Testis (tissue), 3 donors: ENCODE measurements around the gene KRTAP1-5. TPM values are rescaled to one million over a fixed set of nuclear protein-coding genes. Genes with fewer than 3 reads are reported as not detected.

Experiments
- DNase-seq: peaks from one replicate; pipeline ENCODE4 v3.0.0-alpha.2; 2019
- H3K27ac ChIP-seq, 2 donors: fragments of 200-600 bp; sonication (generic); one replicate each; pipeline ENCODE4 v1.5.1; 2019
- H3K27me3 ChIP-seq: fragments of 200-600 bp; sonication (generic); one replicate; pipeline ENCODE4 v1.5.1; 2019
- H3K36me3 ChIP-seq: fragments of 200-600 bp; sonication (generic); one replicate; pipeline ENCODE4 v1.5.1; 2017; ENCODE audit warnings: low read depth; ENCODE audit errors: missing control alignments
- H3K4me1 ChIP-seq: fragments of 200-600 bp; sonication (generic); one replicate; pipeline ENCODE4 v1.5.1; 2019
- H3K4me3 ChIP-seq, 2 donors: fragments of 200-600 bp; sonication (generic); one replicate each; pipeline ENCODE4 v1.5.1; 2017 to 2019
- H3K9me3 ChIP-seq: fragments of 200-600 bp; sonication (generic); one replicate; pipeline ENCODE4 v1.5.1; 2017
- POLR2A ChIP-seq: fragments of 450-650 bp; IDR thresholded peaks from one replicate; pipeline ENCODE4 v1.6.1; 2017; ENCODE audit warnings: antibody characterized with exemption, mild to moderate bottlenecking, moderate library complexity
- WGBS, 2 donors: methylation state at CpG; one replicate each; pipeline ENCODE4 v1.1.5; 2018; 5-methylcytosine and 5-hydroxymethylcytosine counted together
- intact Hi-C: fragments of 100-400 bp; cut with DNase I; formaldehyde crosslinking; loops from one replicate; pipeline ENCODE4 v1.15.1; 2023; ENCODE audit warnings: low total_unique reads
- polyA plus RNA-seq: library from polyadenylated mRNA; stranded (reverse); fragments of 350-450 nt; fragmentation: Illumina TruSeq; extraction: RNeasy Lipid Tissue Mini Kit (QIAGEN cat#74804); gene quantifications from one replicate; pipeline ENCODE4 v1.2.3, GENCODE V29; 2014; ENCODE audit warnings: low read depth, low replicate concordance; ENCODE audit not compliant: insufficient read depth
- total RNA-seq, 2 donors: library from RNA; depleted of rRNA; stranded (reverse); fragments of >200 nt; gene quantifications; one replicate each; pipeline ENCODE4 v1.2.3, GENCODE V29; 2016
- TF ChIP-seq, protein P1 (sequence below), 3 experiments: fragments of 450-650 bp in 2 of 3; fragments of 200-600 bp in 1 of 3; sonication (generic) in 1 of 3; IDR thresholded peaks; one replicate each; pipeline ENCODE4 v1.5.1; 2016 to 2019; ENCODE audit warnings: antibody characterized with exemption in 3 of 3, mild to moderate bottlenecking in 2 of 3, moderate library complexity in 1 of 3

KRTAP1-5 gene
- total and polyA plus RNA-seq, 3 donors from 2014 or later = not detected

DNA sequence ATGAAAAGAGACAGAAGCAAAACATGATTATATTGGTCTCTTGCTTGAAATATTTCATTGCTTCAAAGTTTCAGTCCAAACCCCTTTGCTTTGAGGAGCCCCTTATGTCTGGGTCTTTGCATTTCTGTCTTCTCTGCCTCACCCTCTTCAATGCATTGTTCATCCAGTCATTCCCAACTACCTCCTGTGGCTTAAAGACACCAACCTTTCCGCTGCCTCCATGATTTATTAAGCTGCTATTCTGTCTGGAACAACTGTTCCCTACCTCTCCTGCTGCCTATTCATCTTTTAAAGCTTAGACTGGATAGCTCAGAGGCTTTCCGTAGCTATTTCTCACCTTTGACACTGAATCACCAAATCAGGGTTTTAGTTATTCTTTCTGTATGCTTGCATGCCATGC lies 29.6 kb downstream of the KRTAP1-5 start:
- no peak overlapping the region for H3K27ac ChIP-seq
- intact Hi-C loops = no loop called here
- TF ChIP-seq POLR2A = no peak
- TF ChIP-seq, protein P1, sequence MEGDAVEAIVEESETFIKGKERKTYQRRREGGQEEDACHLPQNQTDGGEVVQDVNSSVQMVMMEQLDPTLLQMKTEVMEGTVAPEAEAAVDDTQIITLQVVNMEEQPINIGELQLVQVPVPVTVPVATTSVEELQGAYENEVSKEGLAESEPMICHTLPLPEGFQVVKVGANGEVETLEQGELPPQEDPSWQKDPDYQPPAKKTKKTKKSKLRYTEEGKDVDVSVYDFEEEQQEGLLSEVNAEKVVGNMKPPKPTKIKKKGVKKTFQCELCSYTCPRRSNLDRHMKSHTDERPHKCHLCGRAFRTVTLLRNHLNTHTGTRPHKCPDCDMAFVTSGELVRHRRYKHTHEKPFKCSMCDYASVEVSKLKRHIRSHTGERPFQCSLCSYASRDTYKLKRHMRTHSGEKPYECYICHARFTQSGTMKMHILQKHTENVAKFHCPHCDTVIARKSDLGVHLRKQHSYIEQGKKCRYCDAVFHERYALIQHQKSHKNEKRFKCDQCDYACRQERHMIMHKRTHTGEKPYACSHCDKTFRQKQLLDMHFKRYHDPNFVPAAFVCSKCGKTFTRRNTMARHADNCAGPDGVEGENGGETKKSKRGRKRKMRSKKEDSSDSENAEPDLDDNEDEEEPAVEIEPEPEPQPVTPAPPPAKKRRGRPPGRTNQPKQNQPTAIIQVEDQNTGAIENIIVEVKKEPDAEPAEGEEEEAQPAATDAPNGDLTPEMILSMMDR (IDR thresholded peaks at IDR 0.05) = no peak
- H3K4me3 ChIP-seq = no peak overlapping the region
- H3K27me3 ChIP-seq = no peaks in the 10 kb centered on the region
- H3K9me3 ChIP-seq = no peaks in the 10 kb centered on the region
- no peaks in the 10 kb centered on the region for H3K4me1 ChIP-seq
- H3K36me3 ChIP-seq = no peaks in the 10 kb centered on the region
- DNase-seq = no peak
- WGBS, 2 donors = 54 to 75% methylated on average over 2 of the region's 2 CpGs

DNA sequence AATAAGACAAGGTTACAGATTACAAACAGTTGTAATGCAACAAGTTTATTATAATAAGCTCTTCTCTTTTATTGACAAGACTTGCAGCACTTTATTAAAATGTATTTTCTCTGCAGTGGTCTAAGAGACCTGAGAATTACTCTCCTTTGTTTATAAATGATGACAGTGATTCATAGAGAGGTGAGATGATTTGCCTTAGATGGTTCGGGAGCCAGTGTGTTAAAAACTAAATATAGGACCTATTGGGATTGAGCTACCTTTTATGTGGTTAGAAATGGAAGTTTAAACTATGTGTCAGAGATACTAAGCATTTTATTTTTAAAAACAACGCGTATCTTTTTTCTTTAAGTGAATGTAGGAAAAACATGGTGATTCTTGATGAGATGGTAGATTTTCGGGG lies 30.2 kb downstream of the KRTAP1-5 start:
- DNase-seq = no peak
- no peak overlapping the region for H3K4me3 ChIP-seq
- no peak overlapping the region for H3K27ac ChIP-seq
- WGBS, 2 donors = 84% methylated on average over 4 of the region's 4 CpGs
- H3K36me3 ChIP-seq = no peaks in the 10 kb centered on the region
- H3K27me3 ChIP-seq = no peaks in the 10 kb centered on the region
- intact Hi-C loops = no loop called here
- TF ChIP-seq POLR2A = no peak
- TF ChIP-seq, protein P1 (IDR thresholded peaks at IDR 0.05) = no peak
- no peaks in the 10 kb centered on the region for H3K4me1 ChIP-seq
- no peaks in the 10 kb centered on the region for H3K9me3 ChIP-seq

DNA sequence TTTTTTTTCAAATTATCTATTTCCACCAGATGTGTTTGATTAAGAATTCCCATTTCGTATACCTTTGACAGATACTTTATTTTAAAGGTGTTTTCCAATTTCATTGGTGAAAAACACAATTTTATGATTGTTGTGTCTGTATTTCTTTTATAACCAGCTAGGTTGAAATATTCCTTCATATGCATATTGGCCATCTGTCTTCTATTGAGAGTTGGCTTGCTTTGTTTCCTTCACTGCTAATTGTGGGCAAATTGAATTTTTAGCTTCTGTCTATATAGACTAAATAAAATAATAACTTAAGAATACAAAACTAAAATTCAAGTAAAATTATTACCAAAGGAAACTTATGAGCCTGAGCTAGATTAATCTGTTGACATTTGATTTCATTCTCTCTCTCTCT lies 31.9 kb downstream of the KRTAP1-5 start:
- H3K27me3 ChIP-seq = no peaks in the 10 kb centered on the region
- no peak overlapping the region for H3K4me3 ChIP-seq
- no peaks in the 10 kb centered on the region for H3K36me3 ChIP-seq
- H3K9me3 ChIP-seq = no peaks in the 10 kb centered on the region
- no peak overlapping the region for H3K27ac ChIP-seq
- intact Hi-C loops = no loop called here
- 74 to 90% methylated on average over 1 of the region's 1 CpG for WGBS, 2 donors
- no peak for DNase-seq
- H3K4me1 ChIP-seq = no peaks in the 10 kb centered on the region
- no peak for TF ChIP-seq POLR2A
- TF ChIP-seq, protein P1 (IDR thresholded peaks at IDR 0.05) = no peak

DNA sequence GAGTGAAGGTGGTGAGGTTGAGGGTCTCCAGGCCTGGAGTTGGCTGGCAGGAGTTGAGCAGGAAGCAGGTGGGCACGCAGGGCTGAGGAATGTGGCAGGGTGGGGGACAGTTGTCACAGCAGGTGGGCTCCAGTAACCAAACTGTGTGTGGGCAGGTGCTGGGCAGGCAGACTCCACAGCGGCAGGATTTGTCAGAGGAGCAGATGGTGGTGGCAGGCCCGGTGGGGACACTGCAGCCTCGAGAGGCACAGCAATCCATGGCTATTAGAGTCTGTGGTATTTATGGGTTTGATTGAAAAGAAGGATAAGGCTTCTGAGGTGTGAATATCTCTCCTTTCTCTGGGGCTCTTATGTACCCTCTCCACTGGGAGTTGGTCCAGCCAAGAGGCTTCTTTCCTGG lies 33.2 kb downstream of the KRTAP1-5 start, which contains the start of gene KRTAP3-3:
Gene KRTAP3-3, minus strand, starts transcription at position 326 of the 400 bp plus-strand sequence. Its CDS starts 67 bp downstream, at position 259.
- H3K27ac ChIP-seq = no peak within 1 kb of the TSS
- no peak within 1 kb of the TSS for H3K4me3 ChIP-seq
- no peaks in the 10 kb centered on the region for H3K36me3 ChIP-seq
- no peaks in the 10 kb centered on the region for H3K9me3 ChIP-seq
- 58 to 69% methylated on average over 3 to 4 of the region's 4 CpGs for WGBS, 2 donors
- intact Hi-C loops = no loop called here
- H3K4me1 ChIP-seq = no peaks in the 10 kb centered on the region
- TF ChIP-seq, protein P1 (IDR thresholded peaks at IDR 0.05) = no peak
- no peak for TF ChIP-seq POLR2A
- H3K27me3 ChIP-seq = no peaks in the 10 kb centered on the region
- no peak for DNase-seq

DNA sequence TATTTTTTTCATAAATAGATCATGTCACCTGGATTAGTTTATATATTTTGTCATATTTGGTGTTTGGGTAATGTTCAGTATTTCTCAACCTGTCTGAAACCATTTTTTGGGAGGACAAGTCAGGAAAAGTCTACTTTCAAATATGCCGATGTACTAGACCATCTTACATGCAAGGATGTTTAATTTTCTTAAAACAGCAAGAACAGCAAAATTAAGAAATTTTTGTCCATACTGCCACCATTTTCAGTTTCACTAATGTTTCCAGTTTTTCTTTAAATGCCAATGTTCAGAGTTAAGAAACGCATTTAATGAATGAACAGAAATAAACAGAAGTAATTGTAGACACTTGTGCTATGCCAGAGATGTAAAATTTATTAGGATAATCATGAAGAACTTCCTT lies 33.9 kb downstream of the KRTAP1-5 start:
- intact Hi-C loops = no loop called here
- WGBS, 2 donors = 94% methylated on average over 2 of the region's 2 CpGs

More for the DNA sequence above, 33.9 kb downstream of the KRTAP1-5 start:
- Histone ChIP-seq H3K36me3 (no peaks in the 10 kb centered on the region), H3K27ac (no peak overlapping the region), H3K4me1 (no peaks in the 10 kb centered on the region), H3K4me3 (no peak overlapping the region), H3K27me3 (no peaks in the 10 kb centered on the region), H3K9me3 (no peaks in the 10 kb centered on the region)
- DNase-seq = no peak
- TF ChIP-seq, protein P1 (IDR thresholded peaks at IDR 0.05) = no peak
- TF ChIP-seq POLR2A = no peak
